Right renal pelvis (tissue), 4 donors: ENCODE results near the gene SHC4. TPM values are rescaled to one million over a fixed set of nuclear protein-coding genes. Genes with fewer than 3 reads are reported as not detected.

Experiments
- polyA plus RNA-seq, 4 donors: library from polyadenylated mRNA; unstranded; fragments of 120-200 nt; gene quantifications; one replicate each; pipeline ENCODE4 v1.2.1, GENCODE V29; 2013; ENCODE audit not compliant: insufficient read length in 4 of 4

SHC4 gene
- polyA plus RNA-seq, 4 donors, result 2.0 to 3.5 (median 3.1) TPM

Other genes starting within 250 kb of the SHC4 start
- gene CEP152, start 152.8 kb downstream of the SHC4 start, polyA plus RNA-seq, result 1 to 10 TPM; 5.2 to 7.1 (median 6.3) TPM
- gene EID1, start 85.8 kb downstream of the SHC4 start, polyA plus RNA-seq, result 100 to 1,000 TPM; 298 to 366 (median 329) TPM
- 10 to 100 TPM; 46.8 to 60.5 (median 54.8) TPM for gene SECISBP2L, start 82.5 kb upstream of the SHC4 start, polyA plus RNA-seq
- gene COPS2, start 191.7 kb upstream of the SHC4 start, polyA plus RNA-seq, result 100 to 1,000 TPM in 3 of 4 donors, 10 to 100 TPM in 1; 94.1 to 122 (median 111) TPM
- gene GALK2, start 206.3 kb upstream of the SHC4 start, polyA plus RNA-seq, result 10 to 100 TPM; 27.4 to 32.5 (median 30.9) TPM